Measurements from ENCODE around the gene RNF26. TPM values are rescaled to one million over a fixed set of nuclear protein-coding genes. Genes with fewer than 3 reads are reported as not detected.

Gene RNF26
- 10 to 100 TPM; 38.3 to 38.8 TPM for total RNA-seq

- no peaks in the 10 kb centered on the region for H3K9me3 Mint-ChIP-seq
- H3K36me3 Mint-ChIP-seq (ENCODE audit: low read depth): peaks cover 10% of the 10 kb centered on the region
- H3K27me3 Mint-ChIP-seq: peaks cover 21% of the 10 kb centered on the region
- ChIA-PET POLR2A (no interaction called here), CTCF (interaction anchor here (0.6 to 1.6 kb wide), 5 partner anchors 10 to 163 kb away, joined by 3 to 6 read pairs (median 4); no protein-coding TSS in a partner anchor)
- peak within 1 kb of the TSS; percentile 99 for H3K27ac Mint-ChIP-seq
- DNase-seq: peak; percentile 98
- peaks cover 60% of the 10 kb centered on the region for H3K4me1 Mint-ChIP-seq
- peak within 1 kb of the TSS; percentile 91 for H3K4me3 Mint-ChIP-seq
These were observed at the start of gene RNF26 for GRCh38 chr11:119334174-119334930. TSS of gene RNF26 (plus strand) at chr11:119334527. CDS start at chr11:119335123, 596 bp downstream.

DNA sequence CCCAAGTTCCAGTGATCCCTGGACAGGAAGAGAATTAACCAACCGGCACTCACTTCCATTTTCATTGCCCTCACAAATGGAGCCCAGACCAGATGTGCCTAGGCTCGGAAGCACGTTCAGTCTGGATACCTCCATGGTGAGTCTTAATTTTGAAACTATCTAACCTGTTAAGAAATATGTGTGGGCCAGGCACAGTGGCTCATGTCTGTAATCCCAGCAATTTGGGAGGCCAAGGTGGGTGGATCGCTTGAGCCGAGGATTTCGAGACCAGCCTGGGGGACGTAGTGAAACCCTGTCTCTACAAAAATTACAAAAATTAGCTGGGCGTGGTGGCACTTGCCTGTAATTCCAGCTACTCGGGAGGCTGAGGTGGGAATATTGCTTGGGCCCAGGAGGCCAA lies 48.9 kb upstream of the RNF26 start:
- no peak for DNase-seq
- Mint-ChIP-seq H3K36me3 (ENCODE audit: low read depth) (peaks cover 43% of the 10 kb centered on the region), H3K27ac (no peak overlapping the region), H3K4me1 (peaks cover 35% of the 10 kb centered on the region), H3K9me3 (no peaks in the 10 kb centered on the region), H3K27me3 (no peaks in the 10 kb centered on the region), H3K4me3 (no peak overlapping the region)
- POLR2A ChIA-PET: no interaction called here
- CTCF ChIA-PET: interaction anchor here (0.7 to 1.8 kb wide), 6 partner anchors 10 to 173 kb away, joined by 3 to 6 read pairs (median 3); partner anchors contain the start of gene CBL

DNA sequence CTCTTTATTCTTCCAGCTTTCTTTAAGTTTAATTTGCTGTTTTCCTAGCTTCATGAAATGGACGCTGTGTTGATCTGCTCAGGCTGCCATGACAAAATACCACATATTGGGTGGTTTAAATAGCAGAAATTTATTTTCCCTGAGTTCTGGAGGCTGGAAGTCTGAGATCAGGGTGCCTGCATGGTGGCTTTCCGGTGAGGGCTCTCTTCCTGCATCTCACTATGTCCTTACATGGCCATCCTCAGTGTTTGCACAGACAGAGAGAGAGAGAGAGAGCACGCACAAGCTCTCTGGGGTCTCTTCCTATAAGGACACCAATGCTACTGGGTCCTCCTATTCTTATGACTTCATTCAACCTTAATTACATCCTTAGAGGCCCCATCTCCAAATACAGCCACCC lies 46.1 kb upstream of the RNF26 start:
- Mint-ChIP-seq H3K4me1 (peaks cover 14% of the 10 kb centered on the region), H3K27ac (peak overlapping the region; percentile 52), H3K9me3 (peaks cover 3% of the 10 kb centered on the region), H3K27me3 (no peaks in the 10 kb centered on the region), H3K36me3 (ENCODE audit: low read depth) (peaks cover 47% of the 10 kb centered on the region), H3K4me3 (no peak overlapping the region)
- DNase-seq: no peak
- CTCF ChIA-PET: interaction anchor here (1.3 kb wide), 1 partner anchor 11 kb away, joined by 3 read pairs; no protein-coding TSS in a partner anchor
- POLR2A ChIA-PET: no interaction called here

GRCh38 chr11:119290894-119291497 lies 43.3 kb upstream of the RNF26 start:
- Mint-ChIP-seq H3K36me3 (ENCODE audit: low read depth) (peaks cover 34% of the 10 kb centered on the region), H3K4me1 (no peaks in the 10 kb centered on the region), H3K27ac (no peak overlapping the region), H3K9me3 (peaks cover 3% of the 10 kb centered on the region), H3K4me3 (no peak overlapping the region), H3K27me3 (no peaks in the 10 kb centered on the region)
- POLR2A ChIA-PET: no interaction called here
- CTCF ChIA-PET: interaction anchor here (0.7 kb wide), 2 partner anchors 48 to 164 kb away, joined by 3 to 4 read pairs; no protein-coding TSS in a partner anchor
- no peak for DNase-seq

- Mint-ChIP-seq H3K9me3 (peaks cover 3% of the 10 kb centered on the region), H3K27ac (no peak overlapping the region), H3K36me3 (ENCODE audit: low read depth) (peaks cover 37% of the 10 kb centered on the region), H3K27me3 (no peaks in the 10 kb centered on the region), H3K4me3 (no peak overlapping the region), H3K4me1 (no peaks in the 10 kb centered on the region)
- CTCF ChIA-PET: interaction anchor here (1.3 kb wide), 1 partner anchor 9 kb away, joined by 4 read pairs; no protein-coding TSS in a partner anchor
- no peak for DNase-seq
- POLR2A ChIA-PET: no interaction called here
These were observed 40.9 kb upstream of the RNF26 start for GRCh38 chr11:119293461-119293860.

- POLR2A ChIA-PET: no interaction called here
- H3K27me3 Mint-ChIP-seq: no peaks in the 10 kb centered on the region
- peaks cover 41% of the 10 kb centered on the region for H3K36me3 Mint-ChIP-seq (ENCODE audit: low read depth)
- no peak overlapping the region for H3K27ac Mint-ChIP-seq
- no peak for DNase-seq
- no peaks in the 10 kb centered on the region for H3K4me1 Mint-ChIP-seq
- CTCF ChIA-PET: no interaction called here
- peaks cover 3% of the 10 kb centered on the region for H3K9me3 Mint-ChIP-seq
- H3K4me3 Mint-ChIP-seq: no peak overlapping the region
These were observed 39.1 kb upstream of the RNF26 start for GRCh38 chr11:119295178-119295577.

GRCh38 chr11:119297938-119298337 lies 36.4 kb upstream of the RNF26 start:
- CTCF ChIA-PET: interaction anchor here (1.2 to 1.3 kb wide), 4 partner anchors 13 to 242 kb away, joined by 3 to 4 read pairs (median 3); no protein-coding TSS in a partner anchor
- peaks cover 46% of the 10 kb centered on the region for H3K36me3 Mint-ChIP-seq (ENCODE audit: low read depth)
- no peaks in the 10 kb centered on the region for H3K9me3 Mint-ChIP-seq
- H3K4me3 Mint-ChIP-seq: no peak overlapping the region
- H3K4me1 Mint-ChIP-seq: peaks cover 2% of the 10 kb centered on the region
- H3K27ac Mint-ChIP-seq: no peak overlapping the region
- POLR2A ChIA-PET: no interaction called here
- H3K27me3 Mint-ChIP-seq: no peaks in the 10 kb centered on the region
- DNase-seq: no peak

DNA sequence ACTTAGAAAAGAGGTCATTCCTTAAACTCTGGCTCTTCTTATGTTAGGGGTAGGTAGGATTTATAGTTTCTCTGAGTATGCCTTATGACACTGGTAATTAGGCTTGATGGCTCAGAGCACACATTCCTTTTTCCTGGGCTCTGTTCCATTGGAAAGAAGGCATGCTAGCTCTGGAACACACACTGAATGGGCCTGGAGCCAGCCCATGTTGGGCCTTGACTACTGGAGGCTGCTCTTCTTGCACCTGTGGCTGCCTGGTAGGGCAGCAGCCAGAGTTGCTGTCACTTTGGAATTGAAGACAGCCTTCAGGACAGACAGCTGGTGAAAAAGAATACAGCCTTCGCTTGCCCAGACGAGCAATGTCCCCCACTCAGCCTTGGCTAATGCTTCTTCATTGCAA lies 35.6 kb upstream of the RNF26 start:
- Mint-ChIP-seq H3K4me1 (peaks cover 2% of the 10 kb centered on the region), H3K4me3 (no peak overlapping the region), H3K36me3 (ENCODE audit: low read depth) (peaks cover 54% of the 10 kb centered on the region), H3K9me3 (no peaks in the 10 kb centered on the region), H3K27ac (no peak overlapping the region), H3K27me3 (no peaks in the 10 kb centered on the region)
- CTCF ChIA-PET: interaction anchor here (1.3 kb wide), 1 partner anchor 14 kb away, joined by 3 read pairs; no protein-coding TSS in a partner anchor
- POLR2A ChIA-PET: no interaction called here
- DNase-seq: no peak

DNA sequence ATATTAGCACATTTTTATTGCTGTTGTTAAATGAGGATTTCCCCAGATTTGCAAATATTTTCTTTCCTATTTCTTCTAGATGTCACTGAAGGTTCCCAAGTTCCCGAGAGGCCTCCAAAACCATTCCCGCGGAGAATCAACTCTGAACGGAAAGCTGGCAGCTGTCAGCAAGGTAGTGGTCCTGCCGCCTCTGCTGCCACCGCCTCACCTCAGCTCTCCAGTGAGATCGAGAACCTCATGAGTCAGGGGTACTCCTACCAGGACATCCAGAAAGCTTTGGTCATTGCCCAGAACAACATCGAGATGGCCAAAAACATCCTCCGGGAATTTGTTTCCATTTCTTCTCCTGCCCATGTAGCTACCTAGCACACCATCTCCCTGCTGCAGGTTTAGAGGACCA lies 34.9 kb upstream of the RNF26 start:
- Mint-ChIP-seq H3K36me3 (ENCODE audit: low read depth) (peaks cover 58% of the 10 kb centered on the region), H3K4me3 (no peak overlapping the region), H3K4me1 (peaks cover 5% of the 10 kb centered on the region), H3K27me3 (no peaks in the 10 kb centered on the region), H3K27ac (no peak overlapping the region), H3K9me3 (no peaks in the 10 kb centered on the region)
- no peak for DNase-seq
- ChIA-PET CTCF (interaction anchor here (0.5 to 1.8 kb wide), 6 partner anchors 15 to 95 kb away, joined by 3 to 5 read pairs (median 4); no protein-coding TSS in a partner anchor), POLR2A (no interaction called here)

GRCh38 chr11:119300198-119300964 lies 33.9 kb upstream of the RNF26 start:
- DNase-seq: no peak
- H3K4me3 Mint-ChIP-seq: no peak overlapping the region
- H3K4me1 Mint-ChIP-seq: peaks cover 13% of the 10 kb centered on the region
- ChIA-PET POLR2A (no interaction called here), CTCF (interaction anchor here (1.0 to 1.8 kb wide), 5 partner anchors 16 to 96 kb away, joined by 3 to 5 read pairs (median 4); no protein-coding TSS in a partner anchor)
- H3K27ac Mint-ChIP-seq: no peak overlapping the region
- no peaks in the 10 kb centered on the region for H3K9me3 Mint-ChIP-seq
- H3K36me3 Mint-ChIP-seq (ENCODE audit: low read depth): peaks cover 63% of the 10 kb centered on the region
- H3K27me3 Mint-ChIP-seq: no peaks in the 10 kb centered on the region

DNA sequence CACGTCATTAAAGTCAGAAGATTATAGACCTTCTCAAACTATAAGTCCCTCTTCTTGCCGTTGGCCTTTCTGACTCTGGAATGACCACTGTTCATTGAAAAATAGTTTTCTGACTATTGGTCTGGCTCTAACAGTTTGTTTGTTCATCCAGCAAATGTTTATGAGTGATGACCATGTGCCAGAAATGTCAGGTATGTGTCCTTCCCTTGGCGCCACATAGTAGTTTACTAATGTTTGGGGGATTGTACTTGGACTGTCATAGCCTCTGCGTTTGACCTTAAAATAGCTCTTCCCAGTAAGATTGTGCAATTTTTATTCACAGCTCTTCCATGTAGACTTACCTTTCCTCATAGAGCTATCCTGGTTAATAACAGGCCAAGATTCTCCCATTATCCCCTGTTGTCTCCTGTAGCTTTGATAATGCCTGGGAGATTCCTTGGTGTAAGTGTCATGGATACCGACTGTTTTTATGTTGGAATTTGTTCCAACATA lies 31.1 kb upstream of the RNF26 start:
- Mint-ChIP-seq H3K27me3 (no peaks in the 10 kb centered on the region), H3K9me3 (no peaks in the 10 kb centered on the region), H3K4me1 (peaks cover 31% of the 10 kb centered on the region), H3K4me3 (no peak overlapping the region), H3K36me3 (ENCODE audit: low read depth) (peaks cover 52% of the 10 kb centered on the region), H3K27ac (no peak overlapping the region)
- POLR2A ChIA-PET: no interaction called here
- CTCF ChIA-PET: interaction anchor here (0.5 to 8.9 kb wide), 3 partner anchors 18 to 538 kb away, joined by 4 to 80 read pairs (median 7); no protein-coding TSS in a partner anchor
- DNase-seq: no peak

DNA sequence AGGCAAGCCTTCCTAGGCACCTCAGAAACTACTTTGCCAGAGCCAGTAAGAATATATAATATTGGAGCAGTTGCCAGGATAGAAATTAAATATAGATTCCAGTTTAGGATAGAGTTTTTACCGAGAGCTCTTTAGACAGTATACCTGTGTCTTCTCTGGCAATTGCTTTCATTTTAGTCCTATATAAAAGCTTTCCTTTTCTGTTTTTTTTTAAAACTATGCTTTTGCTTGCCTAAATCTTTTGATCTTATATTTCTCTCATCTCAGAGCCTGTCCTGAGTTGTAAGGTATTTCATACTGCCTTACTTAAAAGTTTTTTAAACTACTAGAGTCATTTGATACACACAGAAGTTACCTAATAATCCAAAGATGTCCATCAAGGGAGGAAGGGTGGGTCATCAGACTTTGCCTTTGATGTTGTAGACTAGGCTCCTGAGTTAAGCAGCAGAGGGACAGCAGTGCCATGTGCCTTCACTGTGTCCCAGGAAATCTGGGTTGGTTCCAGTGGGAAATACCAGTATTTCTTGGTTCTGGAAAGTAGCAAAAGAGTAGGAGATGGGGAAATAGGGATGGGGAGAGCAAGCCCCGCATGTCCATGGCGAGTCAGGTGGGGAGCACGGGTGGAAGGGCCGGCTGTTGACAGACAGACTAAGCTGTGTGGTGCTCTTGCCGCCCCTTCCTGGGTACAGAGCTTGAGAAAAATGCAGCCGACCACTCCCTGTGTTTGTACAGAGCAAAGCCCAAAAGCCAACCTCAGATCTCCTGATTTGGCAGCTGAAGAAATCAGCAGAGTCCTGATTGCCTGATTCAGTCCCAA lies 28.6 kb upstream of the RNF26 start:
- H3K27ac Mint-ChIP-seq: peak overlapping the region; percentile 81
- CTCF ChIA-PET: interaction anchor here (1.9 to 8.9 kb wide), 2 partner anchors 10 to 15 kb away, joined by 5 to 80 read pairs; no protein-coding TSS in a partner anchor
- peaks cover 34% of the 10 kb centered on the region for H3K36me3 Mint-ChIP-seq (ENCODE audit: low read depth)
- H3K27me3 Mint-ChIP-seq: no peaks in the 10 kb centered on the region
- H3K4me1 Mint-ChIP-seq: peaks cover 33% of the 10 kb centered on the region
- H3K9me3 Mint-ChIP-seq: no peaks in the 10 kb centered on the region
- no peak for DNase-seq
- POLR2A ChIA-PET: no interaction called here
- H3K4me3 Mint-ChIP-seq: no peak overlapping the region
